HepG2 (cell line): ENCODE measurements around the gene PLCG2. TPM values are rescaled to one million over a fixed set of nuclear protein-coding genes. Genes with fewer than 3 reads are reported as not detected.

Source experiments
- ARNT2 ChIP-seq: sonication (generic); formaldehyde crosslinking; IDR thresholded peaks from 2 replicates; pipeline ENCODE4 v1.8.0; 2022; ENCODE audit warnings: mild to moderate bottlenecking, low read depth, missing genetic modification reagents, moderate library complexity
- ARNTL ChIP-seq: sonication (generic); formaldehyde crosslinking; IDR thresholded peaks from 2 replicates; pipeline ENCODE4 v1.4.0; 2020; ENCODE audit warnings: mild to moderate bottlenecking, missing genetic modification reagents
- HNRNPK ChIP-seq: fragments of 200-400 bp; formaldehyde crosslinking; IDR thresholded peaks from 2 replicates; pipeline ENCODE4 v1.6.1; 2018; ENCODE audit warnings: low read length, low read depth, moderate library complexity, mild to moderate bottlenecking; ENCODE audit not compliant: poor library complexity, severe bottlenecking
- ZFP90 ChIP-seq: sonication (generic); formaldehyde crosslinking; IDR thresholded peaks from 2 replicates; pipeline ENCODE4 v1.8.0; 2022; ENCODE audit warnings: missing genetic modification reagents, mild to moderate bottlenecking, inconsistent platforms, borderline replicate concordance
- ZNF253 ChIP-seq: sonication (generic); formaldehyde crosslinking; IDR thresholded peaks from 2 replicates; pipeline ENCODE4 v1.8.0; 2022; ENCODE audit warnings: mild to moderate bottlenecking, missing genetic modification reagents, borderline replicate concordance
- ZNF292 ChIP-seq: sonication (generic); formaldehyde crosslinking; IDR thresholded peaks from 2 replicates; pipeline ENCODE4 v1.8.1; 2022; ENCODE audit warnings: mild to moderate bottlenecking, low read depth, missing genetic modification reagents, borderline replicate concordance
- ZNF615 ChIP-seq: sonication (generic); formaldehyde crosslinking; IDR thresholded peaks from 2 replicates; pipeline ENCODE4 v1.5.0; 2020; ENCODE audit warnings: mild to moderate bottlenecking, missing genetic modification reagents, borderline replicate concordance
- ZNF768 ChIP-seq: sonication (generic); formaldehyde crosslinking; IDR thresholded peaks from 2 replicates; pipeline ENCODE4 v1.4.0; 2020; ENCODE audit warnings: missing genetic modification reagents
- ZSCAN22 ChIP-seq: sonication (generic); formaldehyde crosslinking; IDR thresholded peaks from 2 replicates; pipeline ENCODE4 v1.4.0; 2020; ENCODE audit warnings: mild to moderate bottlenecking, missing genetic modification reagents
- polyA plus RNA-seq, 8 experiments: library from polyadenylated mRNA; depleted of rRNA in 3 of 8; stranded (reverse) in 7 of 8; unstranded in 1 of 8; fragments of >200 nt; fragmentation: Illumina TruSeq in 4 of 8; extraction: Trizol in 4 of 8; gene quantifications; 2 replicates each; pipeline versions ENCODE4 v1.2.1 to v1.2.3, GENCODE V29; 2011 to 2016; ENCODE audit warnings: low read depth in 4 of 8, missing spikeins in 1 of 8, mixed read lengths in 1 of 8; ENCODE audit not compliant: insufficient read depth in 1 of 8
- total RNA-seq, 5 experiments: library from RNA; depleted of rRNA; stranded (reverse); fragments of >200 nt; fragmentation: Illumina TruSeq; extraction: Trizol; gene quantifications; 2 replicates each; pipeline ENCODE4 v1.2.3, GENCODE V29; 2016; ENCODE audit warnings: low read depth in 1 of 5
- TF ChIP-seq, protein P1 (sequence below): sonication (generic); formaldehyde crosslinking; IDR thresholded peaks from 2 replicates; pipeline ENCODE4 v1.4.0; 2020; ENCODE audit warnings: missing genetic modification reagents, borderline replicate concordance
- TF ChIP-seq, protein P2 (sequence below): sonication (generic); formaldehyde crosslinking; IDR thresholded peaks from 2 replicates; pipeline ENCODE4 v1.5.0; 2020; ENCODE audit warnings: mild to moderate bottlenecking, missing genetic modification reagents
- TF ChIP-seq, protein P3 (sequence below): sonication (generic); formaldehyde crosslinking; IDR thresholded peaks from 2 replicates; pipeline ENCODE4 v1.4.0; 2020; ENCODE audit warnings: missing genetic modification reagents
- TF ChIP-seq, protein P4 (sequence below): sonication (generic); formaldehyde crosslinking; IDR thresholded peaks from 2 replicates; pipeline ENCODE4 v1.4.0; 2020; ENCODE audit warnings: missing genetic modification reagents, low read depth, mild to moderate bottlenecking, borderline replicate concordance
- TF ChIP-seq, protein P5 (sequence below): sonication (generic); formaldehyde crosslinking; IDR thresholded peaks from 2 replicates; pipeline ENCODE4 v1.5.1; 2020; ENCODE audit warnings: missing genetic modification reagents, mild to moderate bottlenecking, borderline replicate concordance

Gene PLCG2
- total and polyA plus RNA-seq, 2 of the 13 experiments (the other 11 are each of a cell fraction or from before 2014, with no cell fraction given), result 0.13 to 0.18 TPM

DNA sequence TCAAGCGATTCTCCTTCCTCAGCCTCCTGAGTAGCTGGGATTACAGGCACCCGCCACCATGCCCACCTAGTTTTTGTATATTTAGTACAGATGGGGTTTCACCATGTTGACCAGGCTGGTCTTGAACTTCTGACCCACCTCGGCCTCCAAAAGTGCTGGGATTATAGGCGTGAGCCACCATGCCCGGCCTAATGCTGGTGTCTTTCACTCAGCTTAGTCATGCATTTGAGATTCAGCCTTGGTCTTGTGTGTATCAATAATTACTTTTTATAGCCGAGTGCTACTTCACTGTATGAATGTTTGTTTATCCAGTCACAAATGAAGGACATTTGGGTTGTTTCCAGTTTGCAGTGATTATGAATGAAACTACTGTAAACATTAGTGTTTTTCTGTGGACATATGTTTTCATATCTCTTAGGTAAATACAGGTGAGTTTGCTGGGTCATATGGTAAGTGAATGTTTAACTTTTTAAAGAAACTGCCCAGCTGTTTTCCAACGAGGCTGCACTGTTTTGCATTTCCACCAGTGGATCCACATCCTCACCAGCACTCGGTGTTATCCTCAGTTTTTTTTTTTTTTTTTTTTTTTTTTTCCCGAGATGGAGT, 11.0 kb upstream of the PLCG2 start (continued):
- no peak for TF ChIP-seq ZNF292 (CRISPR knock-in tag)
- TF ChIP-seq ZNF253, result no peak
- TF ChIP-seq HNRNPK, result no peak
- TF ChIP-seq, protein P1, sequence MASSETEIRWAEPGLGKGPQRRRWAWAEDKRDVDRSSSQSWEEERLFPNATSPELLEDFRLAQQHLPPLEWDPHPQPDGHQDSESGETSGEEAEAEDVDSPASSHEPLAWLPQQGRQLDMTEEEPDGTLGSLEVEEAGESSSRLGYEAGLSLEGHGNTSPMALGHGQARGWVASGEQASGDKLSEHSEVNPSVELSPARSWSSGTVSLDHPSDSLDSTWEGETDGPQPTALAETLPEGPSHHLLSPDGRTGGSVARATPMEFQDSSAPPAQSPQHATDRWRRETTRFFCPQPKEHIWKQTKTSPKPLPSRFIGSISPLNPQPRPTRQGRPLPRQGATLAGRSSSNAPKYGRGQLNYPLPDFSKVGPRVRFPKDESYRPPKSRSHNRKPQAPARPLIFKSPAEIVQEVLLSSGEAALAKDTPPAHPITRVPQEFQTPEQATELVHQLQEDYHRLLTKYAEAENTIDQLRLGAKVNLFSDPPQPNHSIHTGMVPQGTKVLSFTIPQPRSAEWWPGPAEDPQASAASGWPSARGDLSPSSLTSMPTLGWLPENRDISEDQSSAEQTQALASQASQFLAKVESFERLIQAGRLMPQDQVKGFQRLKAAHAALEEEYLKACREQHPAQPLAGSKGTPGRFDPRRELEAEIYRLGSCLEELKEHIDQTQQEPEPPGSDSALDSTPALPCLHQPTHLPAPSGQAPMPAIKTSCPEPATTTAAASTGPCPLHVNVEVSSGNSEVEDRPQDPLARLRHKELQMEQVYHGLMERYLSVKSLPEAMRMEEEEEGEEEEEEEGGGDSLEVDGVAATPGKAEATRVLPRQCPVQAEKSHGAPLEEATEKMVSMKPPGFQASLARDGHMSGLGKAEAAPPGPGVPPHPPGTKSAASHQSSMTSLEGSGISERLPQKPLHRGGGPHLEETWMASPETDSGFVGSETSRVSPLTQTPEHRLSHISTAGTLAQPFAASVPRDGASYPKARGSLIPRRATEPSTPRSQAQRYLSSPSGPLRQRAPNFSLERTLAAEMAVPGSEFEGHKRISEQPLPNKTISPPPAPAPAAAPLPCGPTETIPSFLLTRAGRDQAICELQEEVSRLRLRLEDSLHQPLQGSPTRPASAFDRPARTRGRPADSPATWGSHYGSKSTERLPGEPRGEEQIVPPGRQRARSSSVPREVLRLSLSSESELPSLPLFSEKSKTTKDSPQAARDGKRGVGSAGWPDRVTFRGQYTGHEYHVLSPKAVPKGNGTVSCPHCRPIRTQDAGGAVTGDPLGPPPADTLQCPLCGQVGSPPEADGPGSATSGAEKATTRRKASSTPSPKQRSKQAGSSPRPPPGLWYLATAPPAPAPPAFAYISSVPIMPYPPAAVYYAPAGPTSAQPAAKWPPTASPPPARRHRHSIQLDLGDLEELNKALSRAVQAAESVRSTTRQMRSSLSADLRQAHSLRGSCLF (CRISPR knock-in tag), result no peak
- TF ChIP-seq ARNT2, result no peak; the same call in 1 of the 2 replicates
- TF ChIP-seq ZFP90 (CRISPR knock-in tag), result peak; percentile 79; the same call in 1 of the 2 replicates
- no peak for TF ChIP-seq ZNF615 (CRISPR knock-in tag)
- TF ChIP-seq, protein P2, sequence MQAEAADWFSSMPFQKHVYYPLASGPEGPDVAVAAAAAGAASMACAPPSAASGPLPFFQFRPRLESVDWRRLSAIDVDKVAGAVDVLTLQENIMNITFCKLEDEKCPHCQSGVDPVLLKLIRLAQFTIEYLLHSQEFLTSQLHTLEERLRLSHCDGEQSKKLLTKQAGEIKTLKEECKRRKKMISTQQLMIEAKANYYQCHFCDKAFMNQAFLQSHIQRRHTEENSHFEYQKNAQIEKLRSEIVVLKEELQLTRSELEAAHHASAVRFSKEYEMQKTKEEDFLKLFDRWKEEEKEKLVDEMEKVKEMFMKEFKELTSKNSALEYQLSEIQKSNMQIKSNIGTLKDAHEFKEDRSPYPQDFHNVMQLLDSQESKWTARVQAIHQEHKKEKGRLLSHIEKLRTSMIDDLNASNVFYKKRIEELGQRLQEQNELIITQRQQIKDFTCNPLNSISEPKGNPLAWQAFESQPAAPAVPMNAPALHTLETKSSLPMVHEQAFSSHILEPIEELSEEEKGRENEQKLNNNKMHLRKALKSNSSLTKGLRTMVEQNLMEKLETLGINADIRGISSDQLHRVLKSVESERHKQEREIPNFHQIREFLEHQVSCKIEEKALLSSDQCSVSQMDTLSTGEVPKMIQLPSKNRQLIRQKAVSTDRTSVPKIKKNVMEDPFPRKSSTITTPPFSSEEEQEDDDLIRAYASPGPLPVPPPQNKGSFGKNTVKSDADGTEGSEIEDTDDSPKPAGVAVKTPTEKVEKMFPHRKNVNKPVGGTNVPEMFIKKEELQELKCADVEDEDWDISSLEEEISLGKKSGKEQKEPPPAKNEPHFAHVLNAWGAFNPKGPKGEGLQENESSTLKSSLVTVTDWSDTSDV, result no peak
- TF ChIP-seq, protein P3, sequence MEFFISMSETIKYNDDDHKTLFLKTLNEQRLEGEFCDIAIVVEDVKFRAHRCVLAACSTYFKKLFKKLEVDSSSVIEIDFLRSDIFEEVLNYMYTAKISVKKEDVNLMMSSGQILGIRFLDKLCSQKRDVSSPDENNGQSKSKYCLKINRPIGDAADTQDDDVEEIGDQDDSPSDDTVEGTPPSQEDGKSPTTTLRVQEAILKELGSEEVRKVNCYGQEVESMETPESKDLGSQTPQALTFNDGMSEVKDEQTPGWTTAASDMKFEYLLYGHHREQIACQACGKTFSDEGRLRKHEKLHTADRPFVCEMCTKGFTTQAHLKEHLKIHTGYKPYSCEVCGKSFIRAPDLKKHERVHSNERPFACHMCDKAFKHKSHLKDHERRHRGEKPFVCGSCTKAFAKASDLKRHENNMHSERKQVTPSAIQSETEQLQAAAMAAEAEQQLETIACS (CRISPR knock-in tag), result no peak
- TF ChIP-seq ZSCAN22 (CRISPR knock-in tag), result no peak
- no peak for TF ChIP-seq ZNF768 (CRISPR knock-in tag)
- peak; percentile 65; the same call in 1 of the 2 replicates for TF ChIP-seq ARNTL (CRISPR knock-in tag)
- TF ChIP-seq, protein P4, sequence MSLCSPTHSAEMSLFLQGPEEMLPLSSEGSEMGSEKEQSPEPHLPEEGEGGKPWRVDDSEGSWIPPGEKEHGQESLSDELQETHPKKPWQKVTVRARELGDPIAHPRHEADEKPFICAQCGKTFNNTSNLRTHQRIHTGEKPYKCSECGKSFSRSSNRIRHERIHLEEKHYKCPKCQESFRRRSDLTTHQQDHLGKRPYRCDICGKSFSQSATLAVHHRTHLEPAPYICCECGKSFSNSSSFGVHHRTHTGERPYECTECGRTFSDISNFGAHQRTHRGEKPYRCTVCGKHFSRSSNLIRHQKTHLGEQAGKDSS (CRISPR knock-in tag), result no peak
- TF ChIP-seq, protein P5, sequence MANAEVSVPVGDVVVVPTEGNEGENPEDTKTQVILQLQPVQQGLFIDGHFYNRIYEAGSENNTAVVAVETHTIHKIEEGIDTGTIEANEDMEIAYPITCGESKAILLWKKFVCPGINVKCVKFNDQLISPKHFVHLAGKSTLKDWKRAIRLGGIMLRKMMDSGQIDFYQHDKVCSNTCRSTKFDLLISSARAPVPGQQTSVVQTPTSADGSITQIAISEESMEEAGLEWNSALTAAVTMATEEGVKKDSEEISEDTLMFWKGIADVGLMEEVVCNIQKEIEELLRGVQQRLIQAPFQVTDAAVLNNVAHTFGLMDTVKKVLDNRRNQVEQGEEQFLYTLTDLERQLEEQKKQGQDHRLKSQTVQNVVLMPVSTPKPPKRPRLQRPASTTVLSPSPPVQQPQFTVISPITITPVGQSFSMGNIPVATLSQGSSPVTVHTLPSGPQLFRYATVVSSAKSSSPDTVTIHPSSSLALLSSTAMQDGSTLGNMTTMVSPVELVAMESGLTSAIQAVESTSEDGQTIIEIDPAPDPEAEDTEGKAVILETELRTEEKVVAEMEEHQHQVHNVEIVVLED (CRISPR knock-in tag), result no peak
